HG03108 (cell line): ENCODE results near the gene PBX1.
"Not testable (repeated sequence)": the region's sequence is repeated elsewhere in the genome, so short reads cannot be mapped to it uniquely, and the experiment has no call there.

Experiments used
- ATAC-seq: cut with Tn5 transposase; IDR thresholded peaks from one replicate; pipeline ENCODE4 v1.9.1; 2021; ENCODE audit warnings: moderate library complexity; ENCODE audit not compliant: unreplicated experiment

Gene PBX1

DNA sequence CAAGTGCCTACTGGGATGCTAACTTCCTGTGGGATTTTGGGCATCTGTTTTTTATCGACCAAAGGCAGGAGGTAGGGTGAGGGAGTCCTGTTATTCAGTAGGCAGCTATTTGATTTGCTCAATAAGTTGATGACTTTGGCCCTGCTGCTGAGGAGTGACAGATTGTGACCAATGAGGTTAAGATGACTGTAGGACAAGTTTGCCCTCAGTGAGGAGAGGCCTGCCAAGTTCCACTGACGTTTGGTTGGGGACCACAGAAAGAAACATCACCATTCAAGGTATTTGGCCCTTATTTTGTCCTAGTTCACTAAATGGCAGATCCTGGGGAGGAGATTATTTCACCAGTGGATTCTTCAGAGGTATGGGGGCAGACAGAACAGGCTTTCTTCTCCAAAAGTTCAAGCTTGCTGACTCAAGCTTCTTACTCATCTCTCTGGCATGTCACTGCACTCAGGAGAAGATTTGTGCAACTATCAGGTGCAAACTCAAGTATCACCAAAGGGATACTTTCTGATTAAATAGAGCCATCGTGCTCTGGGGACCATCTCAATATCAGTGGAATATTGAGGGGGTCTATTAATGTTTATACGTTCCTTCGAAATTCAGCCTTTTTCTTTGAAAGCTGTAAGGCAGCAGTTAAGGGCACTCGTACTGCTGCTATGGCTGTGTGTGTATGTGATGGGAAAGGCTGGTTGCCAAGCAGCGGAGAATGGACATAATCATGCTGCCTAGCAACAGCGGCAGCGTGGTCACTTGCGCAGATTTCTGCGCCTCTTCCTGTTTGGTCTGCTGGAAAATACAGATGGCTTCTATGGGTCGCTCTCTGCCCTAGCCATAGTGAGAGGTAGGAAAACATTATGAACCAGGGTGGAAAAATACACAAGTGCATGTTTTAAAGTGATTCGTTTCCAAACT lies 78.7 kb downstream of the PBX1 start:
- ATAC-seq, result no peak

DNA sequence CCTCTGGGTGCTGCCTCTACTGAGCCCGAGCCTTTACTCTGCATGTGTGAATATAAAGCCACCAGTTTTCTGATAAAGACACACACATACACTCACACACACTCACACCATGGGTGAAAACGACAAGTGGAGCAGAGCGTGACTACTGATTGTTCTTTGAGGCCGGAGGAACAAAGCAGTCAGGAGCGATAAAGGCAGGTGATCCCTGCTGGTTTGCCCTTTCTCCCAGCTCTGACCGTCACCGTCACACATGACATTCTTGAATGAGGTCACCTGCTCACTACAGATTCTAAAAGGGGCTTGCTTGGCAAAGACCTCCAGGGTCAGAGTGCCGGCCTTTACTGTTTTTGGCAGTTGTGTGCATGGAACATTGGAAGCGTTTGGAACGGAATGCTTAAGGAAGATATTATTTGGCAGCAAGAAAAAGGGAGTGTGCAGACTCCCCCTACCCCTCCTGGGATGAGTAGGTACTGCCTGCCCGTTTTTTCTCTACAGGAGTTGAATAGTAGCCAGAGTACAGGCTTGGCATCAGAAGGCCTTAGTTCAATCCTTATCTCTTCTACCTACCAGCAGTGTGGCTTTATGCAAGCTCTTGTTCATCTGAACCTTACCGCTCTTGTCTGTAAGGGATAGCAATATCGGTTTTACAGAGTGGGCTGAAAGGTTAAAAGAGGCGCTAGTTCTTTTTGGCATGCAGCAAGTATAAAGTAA lies 79.7 kb downstream of the PBX1 start:
- ATAC-seq, result no peak

DNA sequence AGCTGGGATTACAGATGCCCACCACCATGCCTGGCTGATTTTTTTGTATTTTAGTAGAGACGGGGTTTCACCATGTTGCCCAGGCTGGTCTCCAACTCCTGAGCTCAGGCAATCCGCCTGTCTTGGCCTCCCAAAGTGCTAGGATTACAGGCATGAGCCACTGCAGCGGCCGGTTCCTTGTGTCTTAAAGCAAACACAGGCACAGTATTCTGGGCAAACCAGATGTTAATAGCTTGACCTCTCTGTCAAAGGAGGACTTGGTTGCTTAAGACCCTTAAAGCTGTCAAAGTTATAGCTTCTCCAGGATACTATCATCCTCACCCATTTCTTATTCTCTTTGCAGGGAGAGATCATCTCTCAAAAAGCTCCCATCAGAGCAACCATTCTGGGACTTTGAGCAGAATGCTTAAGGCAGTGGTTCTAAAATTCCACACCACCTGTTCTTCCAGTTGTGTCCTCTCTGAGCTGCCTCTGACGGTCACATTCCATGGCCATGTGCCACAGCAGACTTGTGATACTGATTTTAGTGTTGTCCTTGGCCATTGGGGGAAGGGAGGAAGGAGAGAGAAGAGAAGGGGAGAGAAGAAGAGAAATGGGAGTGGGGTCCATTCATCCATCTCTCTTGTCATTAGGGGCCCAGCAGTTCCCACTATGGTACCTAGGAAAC lies 81.8 kb downstream of the PBX1 start:
- no peak for ATAC-seq

DNA sequence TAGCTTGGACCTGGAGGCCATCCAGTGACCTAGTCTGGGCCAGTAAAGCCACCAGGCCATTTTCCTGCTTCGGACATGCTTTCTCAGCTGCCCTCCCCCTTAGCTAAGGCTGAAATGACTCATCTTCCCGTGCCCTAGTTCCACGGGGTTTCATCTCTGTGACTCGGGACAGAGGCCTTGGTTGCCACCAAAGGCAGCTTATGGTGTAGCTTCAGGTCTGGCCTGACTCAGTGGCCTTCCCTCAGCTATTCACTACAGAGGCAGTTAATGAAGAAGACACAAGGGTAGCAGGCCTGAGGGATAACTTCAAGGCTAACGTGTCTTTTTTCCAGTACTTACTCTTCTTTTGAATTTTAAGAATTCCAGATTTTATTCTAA lies 82.4 kb downstream of the PBX1 start:
- no peak for ATAC-seq

DNA sequence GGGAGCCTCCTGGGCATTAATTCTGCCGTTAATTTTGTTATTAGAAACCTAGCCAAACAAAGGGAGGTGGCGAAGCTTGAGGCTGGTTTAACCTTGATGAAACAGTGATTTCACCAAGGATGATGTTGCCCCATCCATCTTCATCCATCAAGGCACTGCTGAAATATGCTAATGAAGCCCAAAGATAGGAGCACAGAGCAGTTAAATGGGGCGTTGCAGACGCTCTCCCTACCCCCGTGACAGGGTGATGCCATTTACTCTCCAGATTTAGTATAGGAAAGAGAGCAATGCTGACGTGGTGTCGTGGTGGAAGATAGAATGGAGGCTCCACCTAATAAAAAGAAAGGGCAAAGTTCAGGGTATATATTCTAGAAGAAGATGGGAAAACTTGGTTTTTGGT lies 84.0 kb downstream of the PBX1 start:
- no peak for ATAC-seq

DNA sequence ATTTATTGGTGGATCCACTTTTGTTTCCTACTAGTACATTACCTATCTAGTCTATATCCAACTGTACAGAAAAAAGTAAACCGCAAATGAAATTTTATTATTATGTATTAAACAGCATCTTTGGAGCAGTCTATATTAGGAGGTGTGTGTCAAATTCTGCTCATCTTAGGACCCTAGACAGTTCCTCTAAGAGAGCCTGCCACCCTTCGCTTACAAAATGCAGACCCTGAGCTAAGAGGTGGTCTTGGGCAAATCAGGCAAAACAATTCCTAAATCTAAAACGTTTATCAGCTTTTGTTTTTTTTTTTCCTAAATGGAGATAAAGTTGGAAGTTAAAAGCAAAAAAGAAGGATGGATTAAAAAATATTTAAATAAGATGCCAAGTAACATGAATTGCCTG lies 85.3 kb downstream of the PBX1 start:
- no peak for ATAC-seq

DNA sequence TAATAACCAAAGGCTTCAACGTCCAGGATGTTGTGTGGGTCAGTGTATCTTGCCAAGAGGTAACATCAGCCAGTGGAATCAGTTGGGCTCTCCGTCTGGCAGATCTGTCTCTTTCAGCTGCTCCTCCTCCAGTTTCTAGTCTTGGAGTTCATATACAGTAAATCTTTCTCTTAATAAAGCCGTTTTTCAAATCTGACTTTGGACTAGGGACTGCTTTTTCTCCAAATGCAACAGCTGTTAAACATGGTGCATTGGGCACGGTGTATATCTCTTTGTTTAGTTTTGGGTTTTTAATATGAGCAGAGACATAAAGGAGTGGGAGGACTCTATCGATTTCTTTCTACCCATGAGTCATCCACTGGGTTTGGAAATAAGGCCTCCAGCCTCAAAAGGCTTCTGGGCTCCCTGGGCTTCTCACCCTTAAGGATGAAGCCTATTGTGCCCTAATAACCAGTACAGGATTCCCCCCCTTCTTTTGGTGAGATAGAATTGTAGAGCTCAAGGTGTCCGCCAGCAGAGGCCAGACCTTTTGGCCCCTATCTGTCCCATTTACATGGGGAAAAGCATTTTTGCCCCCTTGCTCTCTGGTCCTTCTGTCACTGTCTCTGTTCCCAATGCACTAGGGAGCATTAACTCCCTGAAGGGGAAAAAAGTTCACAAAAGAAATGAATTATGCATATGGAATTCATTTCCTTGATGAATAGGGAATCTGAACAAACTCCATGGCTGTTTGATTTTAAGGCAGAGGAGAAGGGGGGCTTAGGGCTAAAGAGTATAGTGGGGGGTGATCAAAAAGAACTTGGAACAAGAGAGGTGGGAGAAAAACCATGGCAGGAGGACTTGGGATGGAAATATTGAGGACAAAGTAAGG lies 86.0 kb downstream of the PBX1 start:
- ATAC-seq, result no peak

DNA sequence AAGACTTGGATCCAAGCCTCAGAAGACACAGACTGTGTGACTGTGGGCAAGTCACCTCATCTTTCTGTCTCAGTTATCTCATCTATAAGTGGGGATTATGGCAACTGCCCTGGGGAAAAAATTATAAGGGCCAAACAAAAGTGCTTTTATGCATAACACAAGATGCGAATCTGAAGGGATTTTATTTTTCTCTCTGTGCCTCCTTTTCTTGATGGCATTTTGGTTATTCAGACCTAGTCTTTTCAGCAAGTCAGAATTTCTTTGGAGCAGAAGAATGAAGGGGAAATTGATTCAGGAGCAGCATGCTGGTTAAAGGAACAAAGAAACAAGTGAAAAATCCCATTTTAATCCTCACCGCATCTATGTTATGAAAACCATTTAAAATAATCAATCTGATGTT lies 86.9 kb downstream of the PBX1 start:
- no peak for ATAC-seq

DNA sequence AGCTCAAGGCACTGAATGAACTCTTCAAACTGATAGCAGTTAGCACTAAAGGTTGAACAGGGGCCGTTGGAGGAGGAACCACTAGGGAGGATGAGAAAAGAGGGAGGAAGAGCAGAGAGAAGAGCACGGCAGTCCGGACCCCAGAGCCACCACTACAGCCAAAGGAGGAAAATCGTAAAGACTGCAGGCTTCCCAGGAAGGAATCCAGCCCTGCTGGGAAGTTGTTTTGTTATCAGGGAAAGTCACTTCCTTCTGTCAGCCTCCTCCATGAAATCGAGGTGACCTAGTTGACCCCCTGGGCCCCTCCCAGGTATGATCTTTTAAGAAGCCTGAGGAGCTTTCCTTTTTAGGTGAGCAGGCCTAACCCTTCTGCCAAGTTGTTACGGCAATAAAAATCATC lies 88.2 kb downstream of the PBX1 start:
- ATAC-seq, result no peak

DNA sequence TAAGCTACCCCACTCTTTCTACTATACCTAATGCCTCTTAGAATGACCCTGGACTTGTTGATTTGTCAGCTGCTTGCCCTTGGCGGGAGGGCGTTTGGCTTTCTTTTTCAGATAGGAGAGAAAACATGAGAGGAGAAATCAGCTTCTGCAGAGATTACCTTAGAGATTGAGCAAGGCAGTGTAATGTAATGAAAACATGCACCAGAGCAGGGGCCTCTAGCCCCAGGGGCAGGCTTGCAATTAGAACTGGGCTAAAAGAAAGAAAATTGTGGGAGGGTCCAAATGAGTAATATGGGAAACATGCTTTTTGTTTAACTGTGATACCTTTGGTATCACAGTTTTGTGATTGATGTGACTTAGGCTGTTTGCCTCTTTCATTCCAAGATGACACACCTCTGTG lies 89.7 kb downstream of the PBX1 start:
- ATAC-seq, result no peak

DNA sequence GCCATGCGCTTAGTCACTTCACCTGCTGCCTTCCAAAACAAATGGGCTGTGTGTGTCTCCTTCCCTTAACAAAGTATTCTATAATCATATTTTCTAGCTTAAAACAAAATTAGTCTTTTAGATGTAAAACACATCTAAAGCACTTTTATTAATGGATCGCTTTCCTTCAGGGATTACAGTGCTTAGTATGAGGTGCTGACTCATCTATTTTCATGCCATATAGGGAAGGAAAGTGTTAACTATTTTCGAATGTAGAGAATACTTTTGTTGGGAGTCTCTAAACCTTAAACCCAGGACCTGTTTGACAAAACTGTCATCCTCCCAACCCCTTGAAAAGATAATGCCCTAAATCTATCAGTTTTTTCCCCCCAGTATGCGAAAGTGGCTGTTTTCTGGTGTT lies 90.2 kb downstream of the PBX1 start:
- no peak for ATAC-seq

DNA sequence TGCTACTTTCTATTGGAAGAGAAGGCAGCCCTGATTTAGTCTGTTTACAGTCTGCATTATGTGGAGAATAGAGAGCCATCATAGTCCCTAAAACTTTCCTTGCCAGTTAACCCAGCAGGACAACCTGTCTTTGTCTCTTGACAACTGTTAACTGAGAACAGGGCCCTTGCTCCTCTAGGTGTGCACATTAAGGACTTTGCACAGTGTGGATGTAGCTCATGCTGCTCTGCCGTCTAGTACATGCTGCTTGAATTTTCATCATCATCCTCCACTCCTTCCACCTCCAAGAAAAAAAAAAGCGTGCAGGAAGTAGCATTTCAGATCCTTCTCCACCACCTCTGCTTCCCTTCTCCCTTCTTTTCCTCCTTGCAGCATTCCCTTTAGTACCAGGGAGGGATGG lies 91.5 kb downstream of the PBX1 start:
- ATAC-seq, result no peak

DNA sequence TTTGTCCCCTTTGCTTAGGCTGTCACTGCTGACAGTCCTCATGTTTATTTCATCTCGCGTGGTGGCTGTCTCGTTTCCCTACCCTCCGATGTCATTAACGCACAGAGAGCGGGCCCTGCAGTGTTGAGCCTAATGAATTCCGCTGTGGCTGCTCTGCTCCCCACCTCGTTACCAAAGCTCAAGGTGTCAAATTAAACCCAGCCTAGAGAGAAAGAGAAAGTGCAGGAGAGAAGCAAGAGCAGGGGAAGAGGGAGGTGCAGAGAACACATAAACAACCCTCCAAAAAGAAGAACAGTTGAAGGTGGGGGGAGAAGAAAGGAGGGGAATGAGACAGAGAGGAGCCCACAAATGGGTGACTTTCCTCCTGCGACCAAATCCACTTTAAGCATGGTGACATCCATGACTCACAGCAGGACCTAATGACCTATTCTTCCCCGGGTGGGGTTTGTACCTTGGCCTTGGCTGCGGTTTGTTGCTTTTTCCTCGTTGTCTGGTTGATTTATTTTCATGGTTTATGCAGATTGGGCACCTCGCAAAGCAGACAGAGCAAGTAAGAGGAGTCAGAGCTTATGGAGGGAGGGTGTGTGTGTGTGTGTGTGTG lies 92.5 kb downstream of the PBX1 start:
- no peak for ATAC-seq

DNA sequence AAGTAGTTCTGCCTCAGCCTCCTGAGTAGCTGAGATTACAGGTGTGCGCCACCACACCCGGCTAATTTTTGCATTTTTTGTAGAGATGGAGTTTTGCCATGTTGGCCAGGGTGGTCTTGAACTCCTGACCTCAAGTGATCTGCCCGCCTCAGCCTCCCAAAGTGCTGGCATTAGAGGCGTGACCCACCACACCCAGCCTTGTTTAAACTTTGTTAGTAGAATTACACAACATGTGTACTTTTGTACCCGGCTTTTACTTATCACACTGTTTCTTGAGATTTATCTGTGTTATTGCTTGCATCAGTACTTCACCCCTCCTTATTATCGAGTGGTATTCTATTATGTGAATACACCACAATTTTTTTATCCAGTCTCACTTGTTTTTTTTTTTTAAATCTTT lies 94.0 kb downstream of the PBX1 start:
- not testable (repeated sequence) for ATAC-seq

DNA sequence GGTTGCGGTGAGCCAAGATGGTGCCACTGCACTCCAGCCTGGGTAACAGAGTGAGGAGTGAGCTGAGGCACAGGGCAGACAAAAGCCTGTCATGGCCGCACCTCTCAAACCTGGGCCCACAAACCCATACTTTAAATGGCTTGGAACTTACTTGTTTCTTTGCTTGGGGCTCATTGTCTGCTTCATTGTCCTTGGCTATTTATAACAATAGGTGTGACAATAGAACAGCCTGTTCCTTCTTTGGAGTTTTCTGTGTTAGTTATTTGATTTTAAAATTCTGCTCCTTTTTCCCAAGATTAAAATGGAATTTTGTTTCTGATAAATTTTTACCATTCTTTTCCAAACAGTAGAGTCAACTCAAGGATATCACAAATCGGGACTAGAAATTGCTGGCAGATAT lies 94.7 kb downstream of the PBX1 start:
- ATAC-seq, result no peak

DNA sequence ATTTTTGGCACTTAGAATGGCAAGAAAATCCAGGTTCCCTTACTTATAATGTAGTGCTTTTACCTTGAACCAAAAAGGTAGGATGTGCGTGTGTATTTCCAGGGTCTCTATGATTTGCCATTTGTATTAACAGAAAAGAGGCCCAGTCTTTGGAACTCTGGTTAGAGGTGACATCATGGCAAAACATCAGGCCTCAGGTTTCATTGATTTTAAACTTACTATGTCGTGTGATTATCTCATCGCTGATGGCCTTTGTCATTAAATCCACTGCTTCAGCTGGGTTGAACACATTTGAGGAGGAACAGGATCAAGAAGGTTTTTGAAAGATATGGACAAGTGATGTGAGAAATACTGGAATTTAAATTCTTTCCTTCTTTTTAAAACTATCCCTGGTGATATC lies 95.2 kb downstream of the PBX1 start:
- ATAC-seq, result no peak

DNA sequence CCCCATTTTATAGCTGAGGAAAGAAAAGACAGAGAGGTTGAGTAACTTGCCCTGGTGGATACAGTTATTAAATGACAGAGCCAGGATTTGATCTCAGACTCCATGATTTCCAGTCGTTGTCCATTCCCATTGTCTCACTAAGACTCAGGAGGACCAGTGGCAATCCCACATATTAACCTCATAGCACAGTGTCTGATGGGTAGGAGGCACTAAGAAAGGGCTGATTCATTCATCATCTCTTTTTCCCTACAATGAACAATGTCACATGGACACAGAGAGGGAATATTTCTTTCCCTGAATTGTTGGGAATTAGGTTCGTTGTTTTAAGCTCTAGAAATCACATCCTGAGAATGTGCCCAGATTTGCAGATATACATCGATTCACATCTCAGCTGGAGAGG lies 99.9 kb downstream of the PBX1 start:
- no peak for ATAC-seq

DNA sequence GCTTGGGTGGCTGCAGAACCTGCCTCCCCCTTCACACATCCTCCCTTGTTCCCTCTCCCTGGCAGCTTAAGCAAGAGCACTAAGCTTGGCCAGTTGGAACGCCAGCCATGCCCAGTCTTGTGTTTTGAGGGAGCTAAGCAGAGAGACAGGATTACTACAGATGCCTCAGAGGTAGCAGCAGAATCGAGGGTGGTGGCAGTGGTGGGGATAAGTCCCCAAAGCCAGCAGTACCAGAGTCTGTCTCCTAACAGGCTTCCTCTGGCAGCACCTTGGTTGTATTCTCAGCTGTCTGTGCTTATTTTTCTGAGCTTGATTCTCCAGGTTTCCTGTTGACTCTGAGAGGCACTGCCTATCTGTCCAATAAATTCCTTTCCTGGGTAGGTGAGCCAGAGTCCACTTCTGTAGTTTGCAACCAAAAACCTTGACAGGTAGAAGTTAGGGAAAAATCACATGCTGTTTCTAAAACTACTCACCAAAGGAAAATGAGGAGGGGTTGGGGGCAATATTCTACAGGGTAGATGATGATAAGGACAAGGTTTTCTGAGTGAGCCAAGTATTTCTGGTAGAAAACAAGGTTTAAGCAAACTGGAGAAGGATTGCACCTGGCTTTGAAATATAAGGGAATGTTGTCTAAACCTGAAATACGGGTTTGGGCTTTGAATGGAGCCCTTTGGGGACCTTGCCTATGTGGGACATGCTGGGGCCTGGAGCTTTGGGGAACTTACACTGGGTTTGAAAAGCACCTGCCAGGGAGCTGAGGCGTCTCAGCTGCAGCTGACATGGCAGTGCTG lies 100.8 kb downstream of the PBX1 start:
- no peak for ATAC-seq

DNA sequence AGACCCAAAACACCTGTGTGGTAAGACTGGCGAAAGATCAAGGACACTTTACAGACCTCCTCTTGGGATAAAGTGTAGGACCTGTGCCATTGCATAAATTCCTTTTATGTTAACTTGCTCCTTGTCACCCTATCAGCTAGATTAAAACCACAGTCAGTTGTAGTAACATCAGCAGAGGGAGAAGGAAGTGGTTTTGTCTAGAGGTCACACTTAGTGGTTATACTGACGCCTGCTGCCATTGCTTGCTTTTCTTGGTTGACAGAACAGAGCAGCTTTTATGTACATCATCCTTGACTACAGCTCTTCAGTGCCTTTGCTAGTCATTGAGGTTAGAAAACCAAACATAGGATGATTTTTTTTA lies 101.4 kb downstream of the PBX1 start:
- ATAC-seq, result no peak

DNA sequence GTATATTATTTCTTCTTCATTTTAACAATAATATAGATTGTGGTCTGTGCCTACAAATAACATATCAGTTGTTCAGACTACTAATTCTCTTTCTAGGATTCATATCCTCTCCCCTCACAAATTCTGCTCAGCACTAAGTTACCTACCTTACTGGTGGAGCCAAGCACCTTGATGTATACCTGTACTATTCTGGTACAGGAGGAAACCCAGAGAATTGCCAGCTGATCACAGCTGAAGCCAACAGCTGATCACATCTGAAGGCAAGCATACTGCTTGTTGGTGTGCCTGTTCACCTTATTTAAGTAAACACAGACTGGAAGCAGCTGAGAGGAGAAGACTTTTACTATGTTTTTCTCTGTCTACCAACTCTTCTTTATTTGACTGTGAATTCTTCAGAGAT lies 101.8 kb downstream of the PBX1 start:
- ATAC-seq, result no peak
